Smooth muscle cell (in vitro differentiated cells): ENCODE data around the gene C14orf132. TPM values are rescaled to one million over a fixed set of nuclear protein-coding genes. Genes with fewer than 3 reads are reported as not detected.

ENCODE experiments used
- DNase-seq: peaks from one replicate; lab custom pipeline; 2025; ENCODE audit not compliant: unreplicated experiment; lab: John Stamatoyannopoulos, UW
- H2AFZ ChIP-seq: fragments of 200-600 bp; sonication (generic); 2 replicates; pipeline ENCODE4 v1.6.0; 2016; ENCODE audit warnings: antibody characterized with exemption, low read depth, mild to moderate bottlenecking
- H3F3A ChIP-seq: fragments of 200-600 bp; sonication (generic); 2 replicates; pipeline ENCODE4 v1.6.0; 2017; ENCODE audit warnings: antibody characterized with exemption, low read depth
- H3K27ac ChIP-seq: fragments of 200-600 bp; sonication (generic); 2 replicates; pipeline ENCODE4 v1.5.1; 2016; ENCODE audit warnings: low read depth, mild to moderate bottlenecking
- H3K27me3 ChIP-seq: fragments of 200-600 bp; sonication (generic); 2 replicates; pipeline ENCODE4 v1.6.1; 2016; ENCODE audit warnings: low read depth, mild to moderate bottlenecking
- H3K36me3 ChIP-seq: fragments of 200-600 bp; sonication (generic); 2 replicates; pipeline ENCODE4 v1.5.1; 2016; ENCODE audit warnings: low read depth
- H3K4me1 ChIP-seq: fragments of 200-600 bp; sonication (generic); 2 replicates; pipeline ENCODE4 v1.5.1; 2016; ENCODE audit warnings: low read depth
- H3K4me2 ChIP-seq: fragments of 200-600 bp; sonication (generic); 2 replicates; pipeline ENCODE4 v1.6.0; 2016; ENCODE audit warnings: mild to moderate bottlenecking
- H3K4me3 ChIP-seq: fragments of 200-600 bp; sonication (generic); 2 replicates; pipeline ENCODE4 v1.5.1; 2016; ENCODE audit warnings: mild to moderate bottlenecking
- H3K79me2 ChIP-seq: fragments of 200-600 bp; sonication (generic); 2 replicates; pipeline ENCODE4 v1.6.0; 2016; ENCODE audit warnings: low read depth, mild to moderate bottlenecking
- H3K9ac ChIP-seq: fragments of 200-600 bp; sonication (generic); 2 replicates; pipeline ENCODE4 v1.6.0; 2016; ENCODE audit warnings: low read depth
- H3K9me3 ChIP-seq: fragments of 200-600 bp; sonication (generic); replicated peaks from 2 replicates; pipeline ENCODE4 v1.5.1; 2016; ENCODE audit warnings: low read depth
- H4K20me1 ChIP-seq: fragments of 200-600 bp; sonication (generic); 2 replicates; pipeline ENCODE4 v1.6.0; 2016; ENCODE audit warnings: low read depth
- WGBS: methylation state at CpG from one replicate; pipeline ENCODE4 v1.1.7; 2016; ENCODE audit warnings: low lambda C conversion rate; 5-methylcytosine and 5-hydroxymethylcytosine counted together
- polyA plus RNA-seq: library from polyadenylated mRNA; unstranded; fragments of >200 nt; fragmentation: Nextera tagmentation; extraction: Ambion mirVana; gene quantifications from 2 replicates; pipeline ENCODE4 v1.2.1, GENCODE V29; 2016
- total RNA-seq: library from RNA; depleted of rRNA; stranded (reverse); fragments of >200 nt; gene quantifications from 2 replicates; pipeline ENCODE4 v1.2.3, GENCODE V29; 2014
- TF ChIP-seq, protein P1 (sequence below): fragments of 200-600 bp; sonication (generic); IDR thresholded peaks from 2 replicates; pipeline ENCODE4 v1.5.1; 2017; ENCODE audit warnings: borderline replicate concordance, mild to moderate bottlenecking, antibody characterized with exemption; ENCODE audit not compliant: insufficient read depth, poor library complexity, severe bottlenecking

The C14orf132 gene
- total and polyA plus RNA-seq, 2 experiments from 2014 or later = 35.5 to 38.0 TPM

DNA sequence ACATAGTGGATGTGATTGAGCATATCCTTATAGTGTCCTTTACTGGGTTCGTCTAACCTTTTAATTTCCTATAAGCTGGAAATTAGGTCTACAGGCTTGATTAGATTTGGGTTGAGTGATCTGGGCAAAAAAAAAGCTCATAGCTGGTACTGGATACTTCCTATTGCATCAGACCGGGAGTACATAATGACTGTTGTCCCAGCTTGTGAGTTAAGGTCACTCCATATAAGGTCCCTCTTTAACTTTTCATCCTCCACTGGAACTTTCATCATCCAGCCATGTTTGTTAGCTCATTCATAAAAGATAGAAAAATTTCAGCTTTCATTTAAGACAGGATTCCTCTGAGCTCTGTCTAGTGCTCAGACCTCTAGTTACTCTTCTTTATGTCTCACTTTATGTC is 80.8 kb downstream of the C14orf132 start:
- Histone ChIP-seq H3K27ac (peak overlapping the region; percentile 99), H2AFZ (peak overlapping the region; percentile 19), H3K4me1 (peaks cover 9% of the 10 kb centered on the region), H3K9ac (peak overlapping the region; percentile 10), H3K4me2 (peak overlapping the region; percentile 51), H3K27me3 (no peaks in the 10 kb centered on the region), H4K20me1 (no peaks in the 10 kb centered on the region), H3K36me3 (no peaks in the 10 kb centered on the region), H3K79me2 (no peaks in the 10 kb centered on the region), H3K9me3 (no peaks in the 10 kb centered on the region), H3K4me3 (no peak overlapping the region), H3F3A (peaks cover 24% of the 10 kb centered on the region)
- no peak for DNase-seq
- 60% methylated on average over 2 of the region's 2 CpGs for WGBS
- TF ChIP-seq, protein P1, sequence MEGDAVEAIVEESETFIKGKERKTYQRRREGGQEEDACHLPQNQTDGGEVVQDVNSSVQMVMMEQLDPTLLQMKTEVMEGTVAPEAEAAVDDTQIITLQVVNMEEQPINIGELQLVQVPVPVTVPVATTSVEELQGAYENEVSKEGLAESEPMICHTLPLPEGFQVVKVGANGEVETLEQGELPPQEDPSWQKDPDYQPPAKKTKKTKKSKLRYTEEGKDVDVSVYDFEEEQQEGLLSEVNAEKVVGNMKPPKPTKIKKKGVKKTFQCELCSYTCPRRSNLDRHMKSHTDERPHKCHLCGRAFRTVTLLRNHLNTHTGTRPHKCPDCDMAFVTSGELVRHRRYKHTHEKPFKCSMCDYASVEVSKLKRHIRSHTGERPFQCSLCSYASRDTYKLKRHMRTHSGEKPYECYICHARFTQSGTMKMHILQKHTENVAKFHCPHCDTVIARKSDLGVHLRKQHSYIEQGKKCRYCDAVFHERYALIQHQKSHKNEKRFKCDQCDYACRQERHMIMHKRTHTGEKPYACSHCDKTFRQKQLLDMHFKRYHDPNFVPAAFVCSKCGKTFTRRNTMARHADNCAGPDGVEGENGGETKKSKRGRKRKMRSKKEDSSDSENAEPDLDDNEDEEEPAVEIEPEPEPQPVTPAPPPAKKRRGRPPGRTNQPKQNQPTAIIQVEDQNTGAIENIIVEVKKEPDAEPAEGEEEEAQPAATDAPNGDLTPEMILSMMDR = no peak

DNA sequence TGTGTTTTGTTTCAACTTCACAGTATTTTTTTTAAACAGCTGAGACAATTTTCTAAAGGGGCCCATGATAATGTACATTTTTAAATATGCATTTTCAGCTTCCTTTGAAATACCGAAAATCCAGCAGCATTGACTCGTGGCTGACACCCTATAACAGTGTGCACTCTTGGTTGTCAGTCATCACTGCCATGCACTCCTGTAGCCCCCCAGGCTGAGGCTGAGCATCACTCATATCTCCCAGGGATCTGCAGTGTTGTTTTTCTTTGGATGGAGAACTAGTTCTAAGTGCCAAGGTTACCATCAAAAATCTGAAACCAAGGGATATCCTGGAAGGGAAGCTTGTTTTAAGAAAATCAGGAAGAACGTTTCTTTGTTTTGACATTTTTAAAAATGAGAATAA is 81.2 kb downstream of the C14orf132 start:
- no peaks in the 10 kb centered on the region for H3K36me3 ChIP-seq
- H2AFZ ChIP-seq = peak overlapping the region; percentile 19
- WGBS = 79% methylated on average over 3 of the region's 3 CpGs
- H3K27ac ChIP-seq = peak overlapping the region; percentile 99
- H3K4me1 ChIP-seq = peaks cover 9% of the 10 kb centered on the region
- no peak for DNase-seq
- no peaks in the 10 kb centered on the region for H3K79me2 ChIP-seq
- TF ChIP-seq, protein P1 = no peak
- H3K9ac ChIP-seq = peak overlapping the region; percentile 10
- H3K9me3 ChIP-seq = no peaks in the 10 kb centered on the region
- H3K4me3 ChIP-seq = no peak overlapping the region
- H3K27me3 ChIP-seq = no peaks in the 10 kb centered on the region
- H3K4me2 ChIP-seq = peak overlapping the region; percentile 51
- peaks cover 24% of the 10 kb centered on the region for H3F3A ChIP-seq
- no peaks in the 10 kb centered on the region for H4K20me1 ChIP-seq

DNA sequence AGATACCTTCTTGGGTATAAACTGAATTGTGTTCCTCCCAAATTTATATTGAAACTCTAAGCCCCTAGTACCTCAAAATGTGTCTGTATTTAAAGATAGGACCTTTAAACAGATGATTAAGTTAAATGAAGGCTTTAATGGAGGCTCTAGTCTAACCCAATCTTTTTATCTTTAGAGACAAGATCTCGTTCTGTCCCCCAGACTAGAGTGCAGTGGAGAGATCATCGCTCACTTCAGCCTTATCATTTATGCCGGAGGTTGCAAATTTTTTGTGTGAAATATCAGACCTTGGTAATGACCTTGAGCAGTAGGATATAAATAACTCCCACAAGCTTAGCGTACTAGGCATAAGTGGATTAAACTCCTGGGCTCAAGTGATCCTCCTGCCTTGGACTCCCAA is 81.8 kb downstream of the C14orf132 start:
- H3K9me3 ChIP-seq = no peaks in the 10 kb centered on the region
- H3K36me3 ChIP-seq = no peaks in the 10 kb centered on the region
- no peak overlapping the region for H3K9ac ChIP-seq
- no peaks in the 10 kb centered on the region for H4K20me1 ChIP-seq
- TF ChIP-seq, protein P1 = no peak
- no peak overlapping the region for H2AFZ ChIP-seq
- no peaks in the 10 kb centered on the region for H3K79me2 ChIP-seq
- H3K4me2 ChIP-seq = peak overlapping the region; percentile 23
- no peak overlapping the region for H3K4me3 ChIP-seq
- peaks cover 9% of the 10 kb centered on the region for H3K4me1 ChIP-seq
- H3K27me3 ChIP-seq = no peaks in the 10 kb centered on the region
- no peak for DNase-seq
- peak overlapping the region; percentile 99 for H3K27ac ChIP-seq
- WGBS = 32% methylated on average over 4 of the region's 4 CpGs
- H3F3A ChIP-seq = peaks cover 24% of the 10 kb centered on the region

DNA sequence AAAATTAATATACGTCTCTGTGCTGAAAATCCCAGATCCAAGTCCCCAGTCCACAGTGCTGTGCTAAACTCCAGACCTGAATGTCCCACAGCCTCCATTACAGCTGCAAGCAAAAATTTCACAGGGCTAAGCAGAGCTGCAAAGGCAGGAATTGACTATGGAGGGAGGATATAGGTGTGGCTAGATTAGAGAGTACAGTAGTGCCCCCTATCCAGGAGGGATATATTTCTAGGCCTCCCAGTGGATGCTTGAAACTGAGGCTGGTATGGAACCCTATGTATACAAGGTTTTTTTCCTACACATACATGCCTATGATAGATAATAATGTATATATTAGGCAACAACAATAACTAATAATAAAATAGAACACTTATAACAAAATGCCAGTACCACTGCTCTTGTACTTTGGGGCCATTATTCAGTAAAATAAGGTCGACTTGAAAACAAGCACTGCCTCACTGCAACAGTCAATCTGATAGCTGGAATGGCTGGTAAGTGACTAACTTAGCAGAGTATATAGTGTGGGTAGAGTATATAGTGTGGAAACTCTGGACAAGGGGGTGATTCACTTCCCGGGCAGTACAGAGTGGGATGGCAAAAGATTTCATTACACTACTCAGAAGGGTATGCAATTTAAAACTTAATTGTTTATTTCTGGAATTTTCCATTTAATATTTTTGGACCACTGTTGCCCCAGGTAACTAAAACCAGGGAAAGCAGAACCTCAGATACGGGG is 82.7 kb downstream of the C14orf132 start:
- H3K4me2 ChIP-seq = peak overlapping the region; percentile 80
- H4K20me1 ChIP-seq = no peaks in the 10 kb centered on the region
- no peak for DNase-seq
- peak overlapping the region; percentile 84 for H3K9ac ChIP-seq
- H3K27me3 ChIP-seq = no peaks in the 10 kb centered on the region
- peaks cover 9% of the 10 kb centered on the region for H3K4me1 ChIP-seq
- no peaks in the 10 kb centered on the region for H3K79me2 ChIP-seq
- H2AFZ ChIP-seq = peak overlapping the region; percentile 25
- H3K27ac ChIP-seq = peak overlapping the region; percentile 99
- no peaks in the 10 kb centered on the region for H3K9me3 ChIP-seq
- peaks cover 20% of the 10 kb centered on the region for H3F3A ChIP-seq
- WGBS = 46% methylated on average over 4 of the region's 4 CpGs
- TF ChIP-seq, protein P1 = no peak
- no peak overlapping the region for H3K4me3 ChIP-seq
- no peaks in the 10 kb centered on the region for H3K36me3 ChIP-seq
